ENCODE measurements around the gene GRID2.

GRID2 gene

DNA sequence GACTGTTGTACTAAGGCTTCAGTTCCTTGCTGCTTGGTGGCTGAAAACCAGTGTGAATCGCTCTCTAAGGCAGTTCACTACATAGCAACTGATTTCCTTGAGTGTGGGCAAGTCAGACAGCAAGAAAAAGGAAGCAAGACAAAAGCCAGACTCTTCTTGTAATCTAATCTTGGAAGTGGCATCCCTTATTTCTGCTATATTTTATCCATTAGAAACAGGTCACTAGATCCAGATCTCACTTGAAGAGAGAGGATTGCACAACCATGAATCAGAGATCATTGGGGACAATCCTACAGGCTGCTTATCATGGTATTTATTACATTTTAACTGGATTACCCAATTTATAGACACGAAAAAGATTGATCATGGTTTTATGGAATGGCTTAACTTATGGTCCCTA is 684.5 kb downstream of the GRID2 start:
- DNase-seq, result no peak

DNA sequence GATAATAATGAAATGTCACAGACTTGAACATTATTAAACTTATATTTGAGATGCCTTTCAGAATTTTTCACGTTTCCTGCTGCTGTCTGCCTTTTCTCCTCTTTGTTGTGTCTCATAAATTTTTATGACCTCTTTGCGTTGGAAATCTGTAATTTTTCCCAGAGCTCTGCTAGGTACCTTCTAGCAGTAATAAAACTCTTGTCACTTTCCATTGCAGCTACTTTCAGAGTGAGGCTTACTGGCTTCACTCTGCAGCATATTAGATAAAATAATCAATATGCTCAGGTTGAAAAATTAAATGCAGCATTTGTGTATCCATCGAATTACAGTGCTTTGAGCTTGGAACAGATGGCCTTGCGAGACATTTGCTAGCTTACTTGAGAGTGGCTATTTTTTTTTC is 689.0 kb downstream of the GRID2 start:
- no peak for DNase-seq

DNA sequence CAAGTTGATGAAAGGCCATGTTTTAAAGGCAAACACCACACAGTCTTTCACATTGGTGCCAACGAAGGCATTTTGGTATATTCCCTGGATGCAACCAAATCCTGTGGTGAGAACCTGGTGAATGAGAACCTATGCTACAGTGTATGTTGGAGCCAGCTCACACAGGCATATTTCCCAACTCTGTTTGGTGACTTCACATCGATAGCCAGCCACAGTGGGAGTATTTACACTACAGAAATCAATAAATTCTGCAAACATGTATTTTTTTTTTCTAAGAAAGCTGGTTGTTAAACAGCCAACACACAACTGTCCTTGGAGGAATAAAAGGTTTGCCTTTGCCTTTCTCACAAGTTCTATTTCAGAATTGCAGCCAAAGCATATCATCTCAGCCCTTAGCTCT is 691.0 kb downstream of the GRID2 start:
- no peak for DNase-seq

DNA sequence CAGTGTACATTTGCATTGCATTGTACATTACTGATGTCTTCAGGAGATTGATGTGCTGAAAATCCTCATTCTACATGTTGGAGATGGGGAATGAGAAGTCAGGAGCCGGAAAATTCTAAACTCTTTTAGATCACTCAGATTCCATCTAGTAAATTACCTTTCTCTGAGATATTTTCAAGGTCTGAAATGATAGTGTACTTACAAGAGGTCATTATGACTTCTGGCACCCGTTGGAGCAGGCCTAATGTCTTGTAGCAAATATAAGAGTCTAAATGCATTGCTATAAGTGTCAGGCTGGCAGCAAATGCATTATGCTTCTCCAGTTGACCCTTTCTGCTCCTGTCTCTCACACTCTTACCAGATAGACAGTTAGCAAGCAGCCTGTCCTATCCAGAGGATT is 692.8 kb downstream of the GRID2 start:
- no peak for DNase-seq

DNA sequence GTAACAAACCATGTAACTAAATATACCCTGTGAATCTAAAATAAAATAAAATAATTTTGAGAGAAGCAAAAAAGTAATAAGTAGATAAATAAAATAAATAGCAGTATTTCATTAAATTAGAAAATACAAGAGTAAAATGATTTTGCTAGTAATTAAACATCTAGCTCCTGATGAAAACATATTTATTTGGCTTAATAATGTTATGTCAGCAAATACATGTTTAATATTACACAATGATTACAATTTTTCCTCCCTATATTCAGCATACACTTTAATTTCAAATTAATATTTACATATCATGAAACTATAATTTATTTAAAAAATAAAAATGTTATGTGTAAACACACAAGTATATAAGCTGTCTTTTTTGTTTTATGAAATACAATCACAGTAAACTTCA is 697.1 kb downstream of the GRID2 start:
- no peak for DNase-seq

DNA sequence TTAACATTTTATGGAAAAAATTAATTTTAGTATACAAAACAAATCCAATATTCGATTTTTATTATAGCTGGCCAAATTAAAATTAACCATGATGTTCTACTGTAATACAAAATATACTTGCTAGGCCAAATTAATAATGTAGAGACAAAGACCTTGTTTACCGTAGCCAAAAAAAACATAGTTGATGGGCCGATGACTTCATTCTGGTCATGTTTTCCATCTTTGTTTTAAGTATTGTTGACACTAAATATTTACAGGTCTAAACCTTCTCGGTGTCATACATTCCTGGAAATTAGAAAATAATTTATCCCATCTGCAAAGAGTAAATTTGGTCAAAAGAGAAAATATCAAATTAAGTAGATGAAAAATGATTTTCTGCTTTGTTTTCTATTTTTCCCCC is 698.5 kb downstream of the GRID2 start:
- no peak for DNase-seq

DNA sequence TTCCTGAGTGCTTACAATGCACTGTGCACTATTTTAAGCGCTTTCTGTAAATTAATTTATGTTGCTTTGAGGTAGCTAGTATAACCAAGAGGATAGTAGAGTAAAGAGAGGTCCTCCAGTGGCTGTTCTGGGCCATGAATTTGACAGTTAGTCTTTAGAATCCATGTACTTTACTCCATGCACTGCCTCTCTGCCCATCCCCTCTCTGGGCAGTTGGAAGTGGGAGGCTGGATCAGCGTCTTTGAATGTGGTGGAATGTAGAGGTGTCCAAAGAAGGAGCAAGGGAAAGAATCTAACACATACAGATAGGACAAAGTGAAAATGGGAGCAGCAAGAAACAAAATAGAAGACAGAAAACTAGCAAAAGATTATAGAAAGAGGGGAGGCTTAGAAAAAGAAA is 712.6 kb downstream of the GRID2 start:
- DNase-seq, result no peak

DNA sequence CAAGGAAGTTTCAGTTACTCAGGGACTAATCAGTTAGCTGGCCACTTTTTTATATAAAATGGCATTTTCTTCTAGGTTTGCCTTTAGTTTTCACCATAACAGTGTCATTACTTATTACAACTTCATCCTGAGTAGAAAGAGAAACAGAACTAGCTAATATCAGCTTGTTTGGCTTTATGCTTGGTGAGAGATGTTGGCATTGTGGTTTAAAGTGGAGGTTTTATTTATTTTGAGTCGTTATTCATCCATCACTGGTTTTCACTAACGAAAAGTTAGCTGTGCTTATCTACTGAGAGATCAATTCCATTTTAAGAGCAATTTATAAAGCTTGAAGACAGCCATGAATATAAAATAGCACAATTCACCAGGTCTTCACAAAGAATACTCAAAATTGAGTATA is 714.5 kb downstream of the GRID2 start:
- DNase-seq, result no peak

DNA sequence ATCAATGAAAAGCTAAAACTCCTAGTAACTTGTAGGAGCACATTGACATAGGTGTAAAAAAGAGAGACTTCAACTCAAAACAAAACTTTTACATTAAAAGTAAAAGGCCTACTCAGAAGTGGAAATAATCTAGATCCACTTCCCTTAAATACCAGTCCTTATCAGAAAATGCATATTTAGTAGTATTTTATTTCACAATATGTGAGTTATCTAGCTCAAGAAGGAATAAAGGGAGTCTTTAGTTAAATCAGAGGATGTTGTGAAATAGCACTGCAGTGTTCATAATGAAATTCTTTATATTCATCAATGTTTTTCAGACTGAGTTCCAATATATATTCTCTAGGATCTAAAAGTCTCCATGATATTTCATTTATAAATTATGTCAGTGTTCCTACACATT is 715.0 kb downstream of the GRID2 start:
- no peak for DNase-seq

DNA sequence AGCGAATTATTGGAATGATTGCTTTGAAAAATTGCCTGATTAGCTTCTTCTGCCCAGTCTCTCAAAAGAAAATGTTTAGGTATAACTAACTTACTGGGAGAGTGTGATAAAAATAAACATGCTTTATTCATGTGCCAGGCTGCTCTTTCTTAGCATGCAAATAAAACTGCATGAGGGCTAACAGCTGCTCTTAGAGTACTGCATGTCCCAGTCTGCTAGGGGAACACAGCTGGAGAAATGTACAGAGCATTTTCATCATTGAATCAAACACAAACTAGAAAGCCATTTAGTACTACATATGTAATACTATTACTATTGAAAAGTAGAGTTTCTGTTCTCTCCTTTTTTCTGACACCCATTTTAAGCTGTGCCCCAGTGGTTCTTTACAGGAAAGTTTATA is 726.0 kb downstream of the GRID2 start:
- DNase-seq, result no peak

DNA sequence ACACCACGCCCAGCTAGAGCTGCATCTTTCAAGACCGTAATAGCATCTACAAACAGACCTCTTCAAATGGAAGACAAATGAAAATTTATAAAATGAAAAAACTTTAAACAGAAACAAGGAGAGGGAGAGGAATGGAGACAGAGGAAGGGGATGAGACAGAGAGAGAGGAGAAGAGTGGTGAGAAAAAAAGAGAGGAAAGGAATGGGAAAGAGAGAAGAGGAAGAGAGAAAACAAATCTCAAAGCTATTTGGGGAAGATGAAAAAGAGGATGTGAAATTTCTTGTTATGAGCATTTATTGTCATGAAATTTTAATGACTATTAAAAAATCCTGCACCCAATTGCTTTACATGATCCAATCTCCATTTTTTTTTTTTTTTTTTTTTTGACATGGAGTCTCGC is 726.9 kb downstream of the GRID2 start:
- no peak for DNase-seq

DNA sequence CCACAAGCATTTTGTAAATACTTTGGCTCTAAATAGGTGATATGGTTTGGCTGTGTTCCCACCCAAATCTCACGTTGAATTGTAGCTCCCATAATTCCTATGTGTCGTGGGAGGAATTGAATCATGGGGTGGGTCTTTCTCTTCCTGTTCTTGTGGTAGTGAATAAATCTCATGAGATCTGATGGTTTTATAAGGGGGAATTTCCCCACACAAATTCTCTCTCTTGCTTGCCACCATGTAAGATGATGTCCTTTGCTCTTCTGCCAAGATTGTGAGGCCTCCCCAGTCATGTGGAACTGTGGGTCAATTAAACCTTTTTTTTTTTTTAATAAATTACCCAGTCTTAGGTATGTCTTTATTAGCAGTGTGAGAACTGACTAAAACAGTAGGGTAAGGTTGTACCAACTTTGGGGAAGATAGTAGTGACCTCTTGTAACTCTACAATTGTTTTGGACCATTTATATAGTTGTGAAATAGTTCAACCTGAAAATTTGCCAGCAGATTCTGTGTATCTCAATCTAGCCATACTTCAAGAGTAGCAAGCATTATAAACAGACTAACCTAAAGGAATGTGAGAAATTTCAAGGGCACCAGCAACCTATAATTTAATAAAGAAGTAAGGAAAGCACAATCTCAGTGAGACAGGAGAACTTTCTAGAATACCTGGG is 727.8 kb downstream of the GRID2 start:
- no peak for DNase-seq

DNA sequence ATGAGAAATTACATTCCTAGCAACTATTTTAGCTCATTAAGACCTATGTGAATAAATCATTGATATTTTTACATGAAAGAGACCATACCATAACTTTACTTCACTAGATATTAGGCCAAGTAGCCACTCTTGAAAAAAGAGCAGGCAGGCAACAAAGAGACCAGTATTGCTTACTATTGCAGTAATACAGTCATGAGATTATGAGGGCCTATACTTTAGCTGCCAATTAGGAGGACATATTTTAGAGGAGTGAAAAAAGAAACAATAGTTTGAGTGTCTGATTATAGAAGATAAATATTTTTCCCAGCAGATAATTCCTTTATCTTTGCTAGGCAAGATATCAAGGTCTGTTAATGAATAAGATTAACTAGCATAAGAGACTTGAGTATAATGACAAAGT is 739.0 kb downstream of the GRID2 start:
- no peak for DNase-seq

DNA sequence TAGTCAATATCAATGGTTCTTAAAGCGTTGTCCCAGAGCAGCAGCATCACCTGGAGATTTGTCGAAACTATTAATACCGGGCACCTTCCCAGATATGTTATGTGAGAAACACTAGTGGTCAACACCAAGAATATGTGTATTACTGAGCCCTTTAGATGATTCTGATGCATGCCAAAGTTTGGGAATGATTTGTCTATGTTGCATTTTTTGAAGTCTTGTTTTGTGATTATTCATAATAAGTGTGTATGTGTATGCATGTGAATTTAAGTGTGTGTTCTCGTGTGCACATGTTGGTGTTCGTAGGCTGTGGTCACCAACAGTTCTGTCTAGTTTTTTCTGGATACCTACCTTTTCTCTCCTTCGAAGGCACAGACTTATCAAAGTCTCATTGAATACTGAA is 749.4 kb downstream of the GRID2 start:
- no peak for DNase-seq

DNA sequence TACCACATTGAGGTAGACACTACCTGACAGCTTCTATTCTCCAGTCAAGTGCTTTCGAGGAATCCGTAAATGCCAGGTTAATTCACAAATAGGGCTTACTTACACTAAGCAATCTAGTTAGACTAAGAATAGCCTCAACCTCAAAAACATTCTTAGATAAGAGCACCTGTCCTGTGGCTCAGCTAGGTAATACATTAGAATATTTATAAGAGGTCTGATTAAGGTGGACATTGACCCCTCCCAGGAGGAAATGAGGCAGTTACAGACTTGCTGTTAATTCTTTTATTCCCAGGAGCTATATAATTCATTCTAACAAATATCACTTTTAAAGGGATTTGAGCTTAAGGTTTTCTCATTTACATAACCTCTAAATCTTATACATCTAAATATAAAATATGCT is 758.1 kb downstream of the GRID2 start:
- DNase-seq, result no peak

DNA sequence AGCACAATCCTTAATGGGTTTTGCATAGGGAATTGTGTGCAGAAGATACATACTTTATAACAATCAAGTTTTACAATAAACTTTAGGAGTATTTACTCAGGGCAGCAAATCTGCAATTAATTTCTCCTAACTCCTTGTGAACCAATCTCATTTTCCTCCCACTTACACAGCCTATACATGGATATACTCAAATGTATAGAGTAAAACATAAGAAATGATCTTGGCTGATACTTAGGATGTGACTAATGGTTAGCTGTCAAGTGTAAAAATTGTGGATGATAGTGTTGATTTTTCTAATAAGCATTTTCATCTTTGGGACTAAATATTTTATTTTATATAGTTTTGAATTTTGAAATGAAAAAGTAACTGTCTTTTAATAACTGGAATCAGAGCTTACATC is 759.6 kb downstream of the GRID2 start:
- no peak for DNase-seq

DNA sequence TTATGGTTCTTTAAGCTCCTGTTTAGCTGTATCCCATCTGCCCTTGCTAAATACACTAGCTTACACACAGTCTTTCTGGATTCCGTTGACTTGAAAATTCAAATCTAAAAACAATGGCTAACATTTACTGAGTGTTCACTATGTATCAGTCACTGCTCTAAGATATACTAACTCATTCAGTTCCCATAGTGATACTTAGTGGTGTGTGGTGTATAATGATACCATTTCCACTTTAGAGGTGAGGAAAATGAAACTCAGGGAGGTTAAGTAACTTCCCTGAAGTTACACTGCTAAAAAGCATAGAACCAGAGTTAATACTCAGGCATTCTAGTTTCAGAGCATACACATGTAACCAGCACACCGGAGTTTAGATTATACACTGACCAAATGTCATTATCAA is 762.0 kb downstream of the GRID2 start:
- DNase-seq, result no peak

DNA sequence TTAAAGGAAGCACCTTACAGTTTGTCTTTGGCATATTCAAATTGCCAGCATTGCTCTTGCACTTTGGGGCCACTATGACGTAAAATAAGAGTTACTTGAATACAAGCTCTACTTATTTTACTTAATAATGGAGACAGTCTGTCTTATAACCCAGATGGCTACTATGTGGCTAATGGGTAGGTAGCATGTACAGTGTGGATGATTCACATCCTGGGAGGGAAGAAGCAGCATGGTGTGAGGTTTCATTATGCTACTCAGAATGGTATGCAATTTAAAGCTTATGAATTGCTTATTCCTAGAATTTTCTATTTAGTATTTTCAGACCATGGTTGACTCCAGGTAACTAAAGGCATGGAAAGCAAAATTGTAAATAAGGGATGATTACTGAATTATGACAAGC is 763.0 kb downstream of the GRID2 start:
- DNase-seq, result no peak

DNA sequence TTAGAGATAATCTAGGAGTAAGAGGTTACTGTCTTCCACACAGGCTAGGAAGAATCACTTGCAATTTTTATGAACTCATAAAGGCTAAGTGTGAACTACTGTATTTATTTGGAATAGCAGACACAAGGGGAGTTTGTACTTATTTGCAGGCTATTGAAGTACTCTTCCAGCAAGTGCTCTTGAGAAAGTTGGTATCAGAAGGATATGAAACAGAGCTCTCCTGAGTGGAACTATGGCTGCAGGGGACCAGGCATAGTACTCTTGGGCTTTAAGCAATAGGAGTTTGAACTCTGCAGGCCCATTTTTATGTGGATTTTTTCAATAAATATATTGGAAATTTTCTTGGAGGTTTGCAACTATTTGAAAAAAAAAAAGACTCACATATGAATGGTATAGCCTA is 768.5 kb downstream of the GRID2 start:
- no peak for DNase-seq

DNA sequence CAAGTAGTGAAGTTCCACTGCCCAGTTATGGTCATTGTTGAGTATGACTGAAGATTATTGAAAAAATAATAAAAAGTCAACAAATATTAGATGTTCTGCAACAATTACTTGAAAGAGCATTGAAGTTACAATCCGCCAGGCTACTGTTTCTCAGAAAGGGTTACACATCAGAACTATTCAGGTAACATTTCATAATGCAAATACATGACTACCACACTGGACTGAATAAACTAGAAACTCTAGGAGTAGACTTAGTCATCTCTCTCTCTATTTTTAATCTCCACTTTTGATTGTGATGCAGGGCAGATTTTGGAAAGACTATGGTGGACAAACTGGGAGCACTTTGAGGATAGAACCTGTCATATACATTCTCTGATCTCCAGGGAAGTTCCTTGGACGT is 776.5 kb downstream of the GRID2 start:
- DNase-seq, result no peak

DNA sequence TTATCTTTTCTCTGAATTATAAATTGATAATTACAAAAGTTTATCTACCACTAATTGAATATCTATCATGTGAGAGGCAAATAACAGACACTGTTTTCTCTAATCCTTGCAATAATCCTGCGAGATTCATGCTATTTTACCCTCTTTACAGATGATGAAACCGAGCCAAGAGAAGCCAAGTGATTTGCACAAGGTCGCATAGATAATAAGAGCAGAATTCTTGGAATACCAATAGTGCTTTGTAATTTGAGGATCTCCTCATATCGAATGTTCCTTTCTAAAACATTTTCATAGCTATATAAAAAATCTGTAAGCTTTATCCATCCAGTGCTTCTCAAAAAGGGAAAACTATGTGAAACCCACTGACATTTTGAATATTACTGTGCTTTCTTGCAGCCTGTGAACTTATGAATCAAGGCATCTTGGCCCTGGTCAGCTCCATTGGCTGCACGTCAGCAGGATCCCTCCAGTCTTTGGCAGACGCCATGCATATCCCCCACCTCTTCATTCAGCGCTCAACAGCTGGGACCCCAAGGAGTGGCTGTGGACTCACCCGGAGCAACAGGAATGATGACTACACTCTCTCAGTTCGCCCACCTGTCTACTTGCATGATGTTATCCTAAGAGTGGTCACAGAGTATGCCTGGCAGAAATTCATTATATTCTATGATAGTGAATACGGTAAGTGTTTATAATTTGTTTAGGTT is 781.0 kb downstream of the GRID2 start:
- DNase-seq, result no peak

DNA sequence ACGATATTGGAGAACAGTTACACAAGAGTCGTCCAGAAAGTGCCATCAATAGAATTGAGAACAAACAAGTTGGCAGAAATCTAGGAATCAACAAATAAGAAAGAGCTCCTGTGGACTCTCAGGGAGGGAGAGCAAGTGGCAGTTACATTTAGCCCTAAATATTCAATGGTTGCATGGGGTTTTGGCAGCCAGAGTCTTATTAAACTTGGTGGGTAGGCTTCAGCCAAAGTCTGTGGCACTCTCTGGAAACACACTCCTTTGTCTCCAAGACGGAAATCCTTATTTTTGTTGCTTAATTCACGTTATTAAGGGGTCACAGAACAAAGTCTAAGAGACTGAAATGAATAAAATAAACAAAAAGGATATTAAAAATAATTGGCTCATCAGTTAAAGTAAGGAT is 782.6 kb downstream of the GRID2 start:
- no peak for DNase-seq

DNA sequence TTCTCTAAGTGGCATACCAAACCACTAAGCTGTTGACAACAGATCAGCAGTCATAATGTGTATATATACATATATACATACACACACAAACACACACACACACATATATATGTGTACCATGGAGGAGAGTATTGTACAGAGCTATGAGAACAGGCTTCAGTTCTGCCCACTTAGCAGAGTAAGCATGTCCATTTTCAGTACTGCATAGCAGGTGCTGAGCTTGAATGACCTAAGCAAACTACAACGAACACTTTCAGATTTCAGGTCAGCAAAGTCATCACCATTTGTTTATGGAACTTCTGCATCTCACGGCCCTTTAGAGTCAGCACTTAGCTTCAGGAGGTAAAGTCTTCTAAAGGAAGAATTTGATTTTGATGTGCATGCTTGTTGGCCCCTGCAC is 789.0 kb downstream of the GRID2 start:
- no peak for DNase-seq

DNA sequence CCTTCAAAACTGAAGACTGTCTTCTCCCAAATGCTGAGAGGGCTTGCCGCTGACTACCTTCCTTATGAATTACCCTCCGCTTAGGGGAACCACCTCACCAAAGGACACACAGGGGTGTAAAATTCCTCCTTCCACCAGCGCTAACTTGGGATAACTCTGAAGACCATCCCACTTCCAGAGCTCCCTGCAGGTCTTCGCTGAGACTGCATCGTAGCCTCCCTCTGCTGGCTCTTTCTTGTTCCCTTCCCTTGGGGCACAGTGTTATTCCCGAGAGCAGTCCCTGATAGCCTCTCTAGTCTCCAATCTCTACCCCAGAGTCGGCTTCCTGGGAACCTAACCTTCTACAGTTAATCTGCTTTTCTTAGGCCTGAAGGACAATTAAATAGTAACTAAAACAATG is 799.3 kb downstream of the GRID2 start:
- DNase-seq, result no peak

DNA sequence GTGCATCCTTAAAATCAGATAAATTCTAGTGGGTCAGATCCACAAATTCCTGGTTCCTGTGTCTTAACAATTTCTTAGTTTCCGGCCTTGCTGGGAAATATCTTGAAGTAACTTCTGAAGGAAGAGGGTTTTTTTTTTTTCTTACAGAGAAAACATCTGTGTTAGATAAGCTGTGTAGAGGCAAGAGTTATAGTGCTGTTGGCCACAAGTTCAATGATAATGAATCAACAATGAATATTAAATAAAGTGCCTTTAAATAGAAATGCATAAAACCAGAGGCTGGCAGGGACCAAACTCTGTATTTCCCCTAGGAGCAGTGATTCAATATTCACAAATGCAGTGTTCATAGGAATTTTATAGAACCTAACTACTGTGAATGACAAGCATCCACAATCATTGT is 812.9 kb downstream of the GRID2 start:
- no peak for DNase-seq
